DMS 273 (cell line): ENCODE measurements around the gene HMGN4.

Source experiments
- DNase-seq: peaks from one replicate; lab custom pipeline; 2025; ENCODE audit not compliant: unreplicated experiment; lab: John Stamatoyannopoulos, UW

Gene HMGN4

GRCh38 chr6:26550250-26550993, 12.3 kb downstream of the HMGN4 start:
- peak; percentile 89 for DNase-seq

GRCh38 chr6:26552205-26552604, 14.0 kb downstream of the HMGN4 start:
- DNase-seq = no peak

GRCh38 chr6:26552640-26553188, 14.5 kb downstream of the HMGN4 start:
- DNase-seq = no peak

GRCh38 chr6:26553264-26553634, 15.1 kb downstream of the HMGN4 start:
- DNase-seq = peak; percentile 89

- peak; percentile 92 for DNase-seq
Observed at GRCh38 chr6:26553635-26554446, 15.7 kb downstream of the HMGN4 start.

- peak; percentile 59 for DNase-seq
Observed at GRCh38 chr6:26554447-26554696, 16.2 kb downstream of the HMGN4 start.

- peak; percentile 88 for DNase-seq
Observed at GRCh38 chr6:26554697-26555504, 16.7 kb downstream of the HMGN4 start.

GRCh38 chr6:26555505-26556262, 17.5 kb downstream of the HMGN4 start:
- DNase-seq = peak; percentile 67

- DNase-seq = peak; percentile 95
Observed at GRCh38 chr6:26556263-26557070, 18.3 kb downstream of the HMGN4 start.

GRCh38 chr6:26561533-26562466, 23.6 kb downstream of the HMGN4 start:
- no peak for DNase-seq

- no peak for DNase-seq
Observed at GRCh38 chr6:26563488-26563887, 25.3 kb downstream of the HMGN4 start.

GRCh38 chr6:26568601-26569432, 30.7 kb downstream of the HMGN4 start:
- DNase-seq = peak; percentile 95

GRCh38 chr6:26569433-26569764, 31.2 kb downstream of the HMGN4 start:
- no peak for DNase-seq

GRCh38 chr6:26570027-26570809, 32.1 kb downstream of the HMGN4 start:
- DNase-seq = peak; percentile 16

GRCh38 chr6:26571592-26572296, 33.6 kb downstream of the HMGN4 start:
- DNase-seq = peak; percentile 95

- DNase-seq = peak; percentile 91
Observed at GRCh38 chr6:26575494-26575939, 37.4 kb downstream of the HMGN4 start.

GRCh38 chr6:26576407-26576843, 38.3 kb downstream of the HMGN4 start:
- peak; percentile 58 for DNase-seq
